ENCODE data around the gene DOK1. TPM values are rescaled to one million over a fixed set of nuclear protein-coding genes. Genes with fewer than 3 reads are reported as not detected.

The DOK1 gene
- total RNA-seq, 4 donors from 2014 or later: 11.9 to 26.5 (median 19.3) TPM

DNA sequence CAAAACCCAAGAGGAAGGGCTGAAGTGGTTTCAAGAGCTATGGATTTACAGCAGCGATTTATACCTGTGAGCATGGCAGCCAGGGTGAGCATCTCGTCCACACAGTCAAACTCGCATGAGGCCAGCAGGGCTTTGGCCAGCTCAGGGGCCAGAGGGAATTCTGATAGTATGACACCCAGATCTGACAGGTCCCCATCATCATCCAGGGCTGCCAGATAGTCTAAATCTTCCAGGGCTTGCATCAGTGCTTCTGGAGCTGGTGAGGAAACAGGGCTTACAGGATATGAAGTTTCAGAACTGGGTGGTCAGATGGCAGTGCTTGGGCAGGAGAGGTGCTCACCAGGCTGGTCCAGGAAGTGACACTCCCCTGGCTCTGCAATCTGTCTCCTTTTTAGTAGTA is 32.0 kb upstream of the DOK1 start:
- H3K4me1 ChIP-seq: peaks cover 0 to 5% (median 1%) of the 10 kb centered on the region in 4 donors
- DNase-seq (ENCODE audit: extremely low spot score): no peak
- H3K4me3 ChIP-seq: no peak overlapping the region
- intact Hi-C loops (cut with DNase I): no loop called here
- H3K36me3 ChIP-seq: peaks cover 16 to 26% (median 22%) of the 10 kb centered on the region in 4 donors
- 81% methylated on average over 3 of the region's 3 CpGs for WGBS
- TF ChIP-seq POLR2AphosphoS5 (IDR thresholded peaks at IDR 0.05) (no peak), POLR2A (IDR thresholded peaks at IDR 0.05; ENCODE audit: low read depth) (no peak), EP300 (IDR thresholded peaks at IDR 0.05) (no peak)
- TF ChIP-seq, protein P1, sequence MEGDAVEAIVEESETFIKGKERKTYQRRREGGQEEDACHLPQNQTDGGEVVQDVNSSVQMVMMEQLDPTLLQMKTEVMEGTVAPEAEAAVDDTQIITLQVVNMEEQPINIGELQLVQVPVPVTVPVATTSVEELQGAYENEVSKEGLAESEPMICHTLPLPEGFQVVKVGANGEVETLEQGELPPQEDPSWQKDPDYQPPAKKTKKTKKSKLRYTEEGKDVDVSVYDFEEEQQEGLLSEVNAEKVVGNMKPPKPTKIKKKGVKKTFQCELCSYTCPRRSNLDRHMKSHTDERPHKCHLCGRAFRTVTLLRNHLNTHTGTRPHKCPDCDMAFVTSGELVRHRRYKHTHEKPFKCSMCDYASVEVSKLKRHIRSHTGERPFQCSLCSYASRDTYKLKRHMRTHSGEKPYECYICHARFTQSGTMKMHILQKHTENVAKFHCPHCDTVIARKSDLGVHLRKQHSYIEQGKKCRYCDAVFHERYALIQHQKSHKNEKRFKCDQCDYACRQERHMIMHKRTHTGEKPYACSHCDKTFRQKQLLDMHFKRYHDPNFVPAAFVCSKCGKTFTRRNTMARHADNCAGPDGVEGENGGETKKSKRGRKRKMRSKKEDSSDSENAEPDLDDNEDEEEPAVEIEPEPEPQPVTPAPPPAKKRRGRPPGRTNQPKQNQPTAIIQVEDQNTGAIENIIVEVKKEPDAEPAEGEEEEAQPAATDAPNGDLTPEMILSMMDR (IDR thresholded peaks at IDR 0.05): no peak
- H3K9me3 ChIP-seq: no peaks in the 10 kb centered on the region
- no peak overlapping the region for H3K27ac ChIP-seq (replicated peaks in 1 of 4)
- H3K27me3 ChIP-seq: peaks cover 0 to 41% (median 13%) of the 10 kb centered on the region in 4 donors

DNA sequence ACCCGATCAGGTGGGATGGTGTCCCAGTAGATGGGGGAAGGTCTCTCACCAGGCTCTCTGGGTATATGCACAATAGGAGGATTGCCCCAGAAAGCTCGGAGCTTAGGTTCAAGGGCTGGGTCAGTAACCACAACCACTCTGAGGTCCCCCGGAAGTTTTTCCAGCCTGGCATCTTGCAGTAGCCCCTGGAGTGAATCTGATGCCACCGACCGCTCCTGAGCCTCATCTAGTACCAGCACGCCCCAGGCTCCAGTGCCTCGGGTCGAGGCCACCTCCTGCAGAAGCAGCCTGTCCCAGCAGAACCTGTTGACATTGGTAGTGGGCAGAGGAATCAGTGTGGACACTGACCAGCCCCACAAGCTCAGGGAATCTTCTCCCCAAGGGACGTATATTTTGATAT is 30.5 kb upstream of the DOK1 start:
- no peak overlapping the region for H3K4me3 ChIP-seq
- H3K9me3 ChIP-seq: no peaks in the 10 kb centered on the region
- H3K27me3 ChIP-seq: peaks cover 0 to 26% (median 4%) of the 10 kb centered on the region in 4 donors
- peaks cover 14 to 20% (median 15%) of the 10 kb centered on the region in 4 donors for H3K4me1 ChIP-seq
- H3K36me3 ChIP-seq: peaks cover 24 to 34% (median 30%) of the 10 kb centered on the region in 4 donors
- no peak overlapping the region for H3K27ac ChIP-seq (replicated peaks in 1 of 4)
- DNase-seq (ENCODE audit: extremely low spot score): no peak
- intact Hi-C loops (cut with DNase I): no loop called here
- WGBS: 88% methylated on average over 6 of the region's 9 CpGs
- TF ChIP-seq, protein P1 (IDR thresholded peaks at IDR 0.05): no peak
- TF ChIP-seq EP300 (IDR thresholded peaks at IDR 0.05): no peak
- no peak for TF ChIP-seq POLR2A (IDR thresholded peaks at IDR 0.05; ENCODE audit: low read depth)
- no peak for TF ChIP-seq POLR2AphosphoS5 (IDR thresholded peaks at IDR 0.05)

DNA sequence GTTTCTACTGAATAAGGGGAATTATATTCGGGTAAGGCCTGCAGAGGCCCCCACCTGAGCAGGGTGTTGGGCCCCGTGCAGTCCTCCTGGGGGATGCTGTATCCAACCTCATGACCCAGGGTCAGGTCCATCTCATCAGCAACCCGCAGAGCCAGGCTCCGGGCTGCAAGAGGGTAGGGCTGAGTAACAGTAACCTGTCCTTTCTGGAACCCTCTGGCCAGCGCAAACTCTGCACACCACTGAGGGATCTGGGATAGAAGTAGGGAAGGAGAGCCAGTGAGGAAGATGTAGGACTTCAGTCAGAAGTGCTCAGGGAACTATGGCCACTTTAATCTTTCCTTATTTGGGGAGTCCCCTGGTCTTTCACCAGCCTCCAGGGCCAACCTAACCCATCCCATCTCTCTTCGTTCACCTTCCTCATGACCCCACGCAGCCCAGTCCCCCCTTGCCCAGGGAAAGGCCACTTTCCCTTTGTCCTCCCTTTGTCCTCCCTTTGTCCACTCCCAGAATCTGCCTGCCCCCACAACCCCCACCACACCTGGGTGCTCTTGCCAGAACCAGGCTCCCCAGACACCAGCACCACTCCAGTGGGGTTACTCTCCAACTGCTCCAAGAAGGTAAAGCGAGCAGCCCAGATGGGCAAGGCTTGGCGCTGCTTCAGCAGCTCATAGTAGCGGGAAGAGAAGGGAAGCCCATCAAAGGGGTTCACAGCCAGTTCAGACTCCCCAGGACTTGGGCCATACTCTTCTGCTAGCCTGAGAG is 29.4 kb upstream of the DOK1 start:
- TF ChIP-seq EP300 (IDR thresholded peaks at IDR 0.05) (no peak), POLR2A (IDR thresholded peaks at IDR 0.05; ENCODE audit: low read depth) (no peak), POLR2AphosphoS5 (IDR thresholded peaks at IDR 0.05) (no peak)
- TF ChIP-seq, protein P1 (IDR thresholded peaks at IDR 0.05): no peak
- Histone ChIP-seq H3K4me1 (peaks cover 14 to 22% (median 16%) of the 10 kb centered on the region in 4 donors), H3K4me3 (no peak overlapping the region), H3K36me3 (peaks cover 24 to 34% (median 30%) of the 10 kb centered on the region in 4 donors), H3K9me3 (no peaks in the 10 kb centered on the region), H3K27ac (replicated peaks in 1 of 4) (no peak overlapping the region), H3K27me3 (peaks cover 0 to 15% (median 0%) of the 10 kb centered on the region in 4 donors)
- intact Hi-C loops (cut with DNase I): loop anchor here (5.0 kb wide), 2 partner anchors 38 to 62 kb away; no protein-coding TSS in a partner anchor
- 90% methylated on average over 10 of the region's 10 CpGs for WGBS
- DNase-seq (ENCODE audit: extremely low spot score): no peak

DNA sequence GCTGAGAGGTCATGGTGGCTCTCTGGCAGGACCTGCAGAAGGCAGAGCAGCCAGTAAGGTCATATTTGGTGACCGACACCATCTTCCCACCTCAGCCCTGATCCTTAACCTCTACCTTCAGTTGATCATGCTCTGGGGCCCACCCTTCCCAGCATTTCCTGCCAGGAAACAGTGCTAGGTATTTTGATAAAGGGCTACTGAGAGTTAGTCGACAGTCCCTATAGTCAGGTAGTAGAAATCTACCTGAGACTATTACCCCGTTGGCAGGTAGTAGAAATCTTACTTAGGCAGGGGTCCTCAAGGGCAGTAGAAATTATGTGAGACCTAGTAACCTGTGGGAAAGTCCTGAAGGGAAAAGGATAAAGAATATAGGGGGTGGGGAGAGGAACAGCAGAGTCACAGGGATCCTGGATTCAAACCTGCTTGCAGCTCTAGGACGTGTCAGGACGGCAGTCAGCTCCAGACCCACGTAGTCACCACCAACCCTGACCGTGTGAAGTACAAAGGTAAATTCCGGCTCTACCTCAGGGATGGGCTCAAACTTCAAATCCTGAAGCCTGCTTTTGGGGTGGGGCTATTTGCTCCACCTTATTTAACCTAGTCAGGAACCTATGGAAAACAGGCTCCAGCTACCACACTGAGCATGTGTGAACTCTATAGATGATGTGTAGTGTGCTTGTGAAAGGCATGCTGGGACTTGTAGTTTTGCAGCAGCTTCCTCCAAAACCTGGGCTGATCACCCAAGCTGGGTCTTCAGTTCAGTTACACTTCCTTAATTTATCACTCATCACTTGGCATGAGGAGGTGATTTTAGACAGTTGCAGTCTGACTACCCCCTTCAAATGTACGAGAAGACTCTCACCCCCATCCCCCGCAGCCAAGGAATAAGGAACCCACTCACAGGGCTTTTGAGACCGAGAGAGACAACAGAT is 28.5 kb upstream of the DOK1 start, which contains the start of gene DQX1:
DQX1 (minus strand) TSS at position 515 of the 932 bp plus-strand sequence; CDS start at position 13, 502 bp downstream.
- no peaks in the 10 kb centered on the region for H3K9me3 ChIP-seq
- H3K4me3 ChIP-seq: no peak within 1 kb of the TSS
- peaks cover 0 to 6% (median 0%) of the 10 kb centered on the region in 4 donors for H3K27me3 ChIP-seq
- H3K36me3 ChIP-seq: peaks cover 24 to 34% (median 30%) of the 10 kb centered on the region in 4 donors
- intact Hi-C loops (cut with DNase I): loop anchor here (5.0 kb wide), 2 partner anchors 39 to 61 kb away; no protein-coding TSS in a partner anchor
- no peak for TF ChIP-seq POLR2AphosphoS5 (IDR thresholded peaks at IDR 0.05)
- TF ChIP-seq, protein P1 (IDR thresholded peaks at IDR 0.05): no peak
- no peak for TF ChIP-seq EP300 (IDR thresholded peaks at IDR 0.05)
- TF ChIP-seq POLR2A (IDR thresholded peaks at IDR 0.05; ENCODE audit: low read depth): no peak
- WGBS: 84% methylated on average over 11 of the region's 11 CpGs
- no peak within 1 kb of the TSS for H3K27ac ChIP-seq (replicated peaks in 1 of 4)
- no peak for DNase-seq (ENCODE audit: extremely low spot score)
- peaks cover 18 to 30% (median 24%) of the 10 kb centered on the region in 4 donors for H3K4me1 ChIP-seq

All from esophagus muscularis mucosa (tissue), 4 donors.